Spleen (tissue), 7 donors: ENCODE results near the gene ACR.

Experiments used
- CTCF ChIP-seq, 11 experiments: fragments of 200-600 bp in 7 of 11; fragments of 450-650 bp in 4 of 11; sonication (generic) in 4 of 11; IDR thresholded peaks in 8 of 11; conservative IDR thresholded peaks in 3 of 11; 1 replicate in 7 of 11; 2 replicates in 4 of 11; pipeline versions ENCODE4 v1.4.0 to v1.8.0; 2016 to 2021; ENCODE audit warnings: antibody characterized with exemption in 11 of 11, inconsistent platforms in 4 of 11, mild to moderate bottlenecking in 1 of 11
- POLR2A ChIP-seq, 3 donors: fragments of 450-650 bp; IDR thresholded peaks; one replicate each; pipeline ENCODE4 v1.5.1; 2017; ENCODE audit warnings: antibody characterized with exemption in 3 of 3, mild to moderate bottlenecking in 1 of 3
- POLR2AphosphoS5 ChIP-seq, 3 donors: sonication (generic); formaldehyde crosslinking; IDR thresholded peaks; one replicate each; pipeline ENCODE4 v1.5.1; 2017; ENCODE audit warnings: antibody characterized with exemption in 3 of 3
- donor health status: DM: no; HTN: no; CAD: no; lungs with moderate emphysema.
- donor health status: DM: no; HTN: no; CAD: no.
- donor health status: DM: no; HTN: no; CAD: no.

GRCh38 chr22:50713008-50713385, 25.0 kb upstream of the ACR start:
- TF ChIP-seq POLR2AphosphoS5 (IDR thresholded peaks at IDR 0.05) (no peak), POLR2A (IDR thresholded peaks at IDR 0.05) (no peak), CTCF (IDR thresholded peaks at IDR 0.05 in 8 of 11, conservative IDR thresholded peaks at IDR 0.05 in 3 of 11) (no peak)
